Adrenal gland (tissue), 12 donors: ENCODE measurements around the gene PSMB7. TPM values are rescaled to one million over a fixed set of nuclear protein-coding genes. Genes with fewer than 3 reads are reported as not detected.
A peak's percentile ranks its signal among the peaks of the same experiment; 100 is the strongest.

Source experiments
- DNase-seq, 7 donors: peaks; one replicate each; pipeline ENCODE4 v3.0.0-alpha.2; 2019 to 2020
- H3K27ac ChIP-seq, 5 donors: fragments of 200-600 bp; sonication (generic) in 4 of 5; 1 replicate in 3 of 5; 2 replicates in 2 of 5; pipeline versions ENCODE4 v1.5.1 to v1.8.0; 2016 to 2020; ENCODE audit warnings: mild to moderate bottlenecking in 1 of 5
- H3K27me3 ChIP-seq: fragments of 200-600 bp; 2 replicates; pipeline ENCODE4 v1.8.0; 2021
- H3K36me3 ChIP-seq, 2 donors: fragments of 200-600 bp; replicated peaks in 1 of 2; 1 replicate in 1 of 2; 2 replicates in 1 of 2; pipeline versions ENCODE4 v1.5.1 to v1.8.0; 2018 to 2022
- H3K4me1 ChIP-seq, 2 donors: fragments of 200-600 bp; replicated peaks in 1 of 2; 1 replicate in 1 of 2; 2 replicates in 1 of 2; pipeline versions ENCODE4 v1.5.1 to v1.8.0; 2018 to 2021
- H3K4me3 ChIP-seq, 4 donors: fragments of 200-600 bp; sonication (generic) in 3 of 4; one replicate each; pipeline ENCODE4 v1.5.1; 2016 to 2018
- H3K9me3 ChIP-seq, 3 donors: fragments of 200-600 bp; sonication (generic) in 1 of 3; replicated peaks in 1 of 3; 1 replicate in 2 of 3; 2 replicates in 1 of 3; pipeline versions ENCODE4 v1.5.1 to v1.8.0; 2016 to 2021
- CTCF ChIP-seq, 6 experiments: fragments of 450-650 bp in 4 of 6; fragments of 200-600 bp in 2 of 6; sonication (generic) in 1 of 6; IDR thresholded peaks; 1 replicate in 5 of 6; 2 replicates in 1 of 6; pipeline versions ENCODE4 v1.5.1 to v1.8.0; 2016 to 2021; ENCODE audit warnings: antibody characterized with exemption in 6 of 6, mild to moderate bottlenecking in 2 of 6, moderate library complexity in 1 of 6
- POLR2A ChIP-seq, 2 donors: fragments of 450-650 bp; IDR thresholded peaks; one replicate each; pipeline ENCODE4 v1.6.1; 2017; ENCODE audit warnings: antibody characterized with exemption in 2 of 2, mild to moderate bottlenecking in 2 of 2, moderate library complexity in 1 of 2
- WGBS, 4 donors: extraction: QIAGEN DNeasy Blood & Tissue Kit in 2 of 4; methylation state at CpG; one replicate each; pipeline versions ENCODE4 v1.1.5 to v1.1.7; 2013 to 2017; 5-methylcytosine and 5-hydroxymethylcytosine counted together
- intact Hi-C, 2 donors: fragments of 100-400 bp; cut with DNase I; formaldehyde crosslinking; loops; one replicate each; pipeline versions ENCODE4 v1.14.1 to v1.15.0; 2022 to 2023
- polyA plus RNA-seq, 3 donors: library from polyadenylated mRNA; stranded (reverse); fragments of 200-250 nt in 2 of 3; fragments of 350-450 nt in 1 of 3; fragmentation: Illumina TruSeq in 1 of 3; extraction: RNeasy Lipid Tissue Mini Kit (QIAGEN cat#74804) in 1 of 3; gene quantifications; one replicate each; pipeline ENCODE4 v1.2.3, GENCODE V29; 2013 to 2014
- total RNA-seq, 9 donors: library from RNA; depleted of rRNA in 4 of 9; stranded (reverse); fragments of >200 nt in 4 of 9; fragments of 120-200 nt in 1 of 9; fragmentation: NEBNext Ultra II Directional in 1 of 9; extraction: Animal tissue kit (Norgen Biotek cat#: 25700) in 1 of 9; gene quantifications; one replicate each; pipeline versions ENCODE4 v1.1.0 to v1.2.4, GENCODE V29; 2013 to 2023
- donor health status: healthy with polysubstance abuse.
- donor health status: Bipolar disorder and iron deficiency.
- donor health status: DM: yes; HTN: yes; CAD: no.
- donor health status: DM: no; HTN: no; CAD: no.
- donor health status: DM: no; HTN: no; CAD: no.
- donor health status: DM: yes; HTN: yes; CAD: no.

The PSMB7 gene
- total and polyA plus RNA-seq, 12 donors: 107 to 427 (median 178) TPM

DNA sequence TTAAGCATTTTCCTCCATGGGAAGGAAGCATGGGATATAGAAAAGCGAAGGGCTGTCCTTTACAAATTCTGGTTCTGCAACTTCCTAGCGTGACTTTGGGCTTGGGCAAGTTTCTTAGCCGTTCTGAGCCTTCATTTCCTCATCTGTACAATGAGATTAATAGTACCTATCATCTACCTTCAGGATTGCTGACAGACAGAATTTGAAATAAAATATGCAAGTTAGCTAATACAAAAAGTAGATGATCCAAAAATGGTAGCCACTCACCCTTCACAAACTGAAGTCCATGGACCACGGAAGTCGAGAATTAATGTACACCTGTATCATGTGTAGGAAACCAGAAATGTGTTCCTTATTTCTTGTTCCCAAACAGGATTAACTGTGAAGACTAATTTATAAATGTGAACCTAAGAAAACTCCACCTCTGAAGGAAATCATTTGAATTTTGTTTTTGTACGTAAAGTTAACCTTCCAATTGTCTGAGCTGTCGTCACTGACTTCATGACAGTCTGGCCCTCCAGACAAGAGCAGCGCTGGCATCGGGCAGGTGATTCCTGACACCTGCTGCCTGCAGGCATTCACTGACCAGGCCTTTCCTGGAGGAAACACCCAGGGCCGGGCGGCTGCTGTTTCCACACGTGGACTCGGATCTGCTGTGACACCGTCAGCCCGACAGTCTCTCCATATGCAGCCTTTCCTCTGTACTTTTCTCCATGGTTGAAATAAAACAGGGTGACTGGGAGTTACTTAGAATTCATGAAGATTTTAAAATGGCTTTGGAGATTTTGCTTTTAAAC, 63.4 kb downstream of the PSMB7 start:
- peak in 2 of 7 donors; percentile 10 to 21 for DNase-seq
- intact Hi-C loops: no loop called here
- Histone ChIP-seq H3K9me3 (no peaks in the 10 kb centered on the region), H3K36me3 (peaks cover 0 to 67% of the 10 kb centered on the region in 2 donors), H3K27ac (no peak overlapping the region), H3K4me1 (peaks cover 9 to 23% of the 10 kb centered on the region in 2 donors), H3K4me3 (no peak overlapping the region), H3K27me3 (no peaks in the 10 kb centered on the region)
- no peak for TF ChIP-seq CTCF (IDR thresholded peaks at IDR 0.05)
- TF ChIP-seq POLR2A (IDR thresholded peaks at IDR 0.05): no peak
- WGBS, 4 donors: 87 to 92% (median 90%) methylated on average over 15 of the region's 15 CpGs

GRCh38 chr9:124350494-124351263, 64.6 kb downstream of the PSMB7 start:
- peaks cover 0 to 74% of the 10 kb centered on the region in 2 donors for H3K36me3 ChIP-seq
- H3K27ac ChIP-seq: no peak overlapping the region
- DNase-seq: peak in 2 of 7 donors; percentile 0 to 1
- H3K27me3 ChIP-seq: no peaks in the 10 kb centered on the region
- H3K9me3 ChIP-seq: no peaks in the 10 kb centered on the region
- intact Hi-C loops: no loop called here
- 89 to 96% (median 96%) methylated on average over 9 to 16 of the region's 16 CpGs for WGBS, 4 donors
- H3K4me3 ChIP-seq: no peak overlapping the region
- peaks cover 9 to 14% of the 10 kb centered on the region in 2 donors for H3K4me1 ChIP-seq
- no peak for TF ChIP-seq POLR2A (IDR thresholded peaks at IDR 0.05)
- TF ChIP-seq CTCF (IDR thresholded peaks at IDR 0.05): no peak

DNA sequence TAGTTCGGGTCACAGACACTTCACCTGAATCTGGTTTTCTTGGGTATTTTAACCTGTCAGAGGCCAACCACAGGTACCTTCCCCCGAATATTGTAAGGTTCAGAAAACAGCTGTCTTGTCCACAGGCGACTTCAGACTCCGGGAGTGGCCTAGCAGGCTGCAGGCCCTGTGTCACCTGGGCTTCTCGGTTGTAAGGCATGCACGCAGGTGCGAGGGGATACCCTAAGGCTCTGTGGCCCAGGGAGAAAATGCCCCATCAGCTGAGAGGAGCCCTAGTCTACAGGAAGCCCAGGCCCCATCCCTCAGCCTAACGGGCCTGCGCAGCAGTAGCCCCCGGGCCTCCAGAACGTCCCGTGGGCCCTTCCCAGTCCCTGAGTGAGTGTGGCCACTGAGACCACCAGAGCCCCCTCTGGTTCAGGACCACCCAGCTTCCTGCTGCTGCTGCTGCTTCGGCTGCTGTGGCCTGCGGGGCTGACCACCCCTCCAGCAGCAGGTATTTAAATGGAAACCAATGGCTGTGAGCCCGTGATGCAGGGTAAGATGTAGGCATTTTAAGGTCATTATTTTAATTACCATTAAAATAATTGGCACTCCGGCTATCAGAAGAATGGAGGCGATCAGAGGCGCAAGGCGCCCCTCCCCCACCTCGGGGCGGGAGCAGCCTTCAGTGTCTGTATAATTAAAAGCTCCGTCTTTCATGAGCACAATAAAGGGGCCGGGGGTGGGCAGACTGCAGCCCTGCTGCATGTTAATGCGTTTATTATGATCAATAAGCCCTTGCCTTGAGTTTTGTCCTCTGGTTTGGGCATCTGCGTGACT, 65.4 kb downstream of the PSMB7 start:
- peak in 1 of 7 donors; percentile 7 for DNase-seq
- intact Hi-C loops: no loop called here
- H3K9me3 ChIP-seq: no peaks in the 10 kb centered on the region
- no peak overlapping the region for H3K27ac ChIP-seq
- H3K4me1 ChIP-seq: peaks cover 6 to 9% of the 10 kb centered on the region in 2 donors
- no peak overlapping the region for H3K4me3 ChIP-seq
- H3K27me3 ChIP-seq: no peaks in the 10 kb centered on the region
- 90 to 94% (median 91%) methylated on average over 20 to 25 of the region's 25 CpGs for WGBS, 4 donors
- TF ChIP-seq CTCF (IDR thresholded peaks at IDR 0.05): no peak
- TF ChIP-seq POLR2A (IDR thresholded peaks at IDR 0.05): no peak
- peaks cover 0 to 73% of the 10 kb centered on the region in 2 donors for H3K36me3 ChIP-seq

DNA sequence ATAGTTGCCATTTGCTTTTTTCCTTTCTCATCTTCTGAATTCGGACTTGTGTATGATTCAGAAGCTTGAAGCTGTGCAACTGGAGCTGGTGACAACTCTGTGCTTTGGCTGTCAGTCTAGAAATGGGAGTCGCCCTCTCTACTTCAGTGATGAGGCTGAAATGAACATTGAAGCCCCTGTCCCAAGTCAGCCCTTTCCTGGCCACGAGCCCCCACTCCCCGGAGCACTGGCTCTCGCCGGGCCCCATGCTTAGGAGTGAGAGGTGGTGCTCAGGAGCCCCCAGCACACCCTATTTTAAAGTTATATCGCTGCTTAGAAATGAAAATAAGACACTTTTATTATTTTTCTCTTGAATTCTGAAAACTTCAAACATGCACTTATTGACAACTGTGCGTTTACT, 66.0 kb downstream of the PSMB7 start:
- Histone ChIP-seq H3K36me3 (peaks cover 0 to 69% of the 10 kb centered on the region in 2 donors), H3K4me3 (no peak overlapping the region), H3K27me3 (no peaks in the 10 kb centered on the region), H3K27ac (no peak overlapping the region), H3K4me1 (peaks cover 1 to 2% of the 10 kb centered on the region in 2 donors), H3K9me3 (no peaks in the 10 kb centered on the region)
- WGBS, 4 donors: 93 to 98% (median 97%) methylated on average over 8 of the region's 8 CpGs
- DNase-seq: peak in 1 of 7 donors; percentile 3
- no peak for TF ChIP-seq POLR2A (IDR thresholded peaks at IDR 0.05)
- TF ChIP-seq CTCF (IDR thresholded peaks at IDR 0.05): no peak
- intact Hi-C loops: no loop called here
